ENCODE data around the gene RNMT. TPM values are rescaled to one million over a fixed set of nuclear protein-coding genes. Genes with fewer than 3 reads are reported as not detected.

The RNMT gene
- total and polyA plus RNA-seq, 11 donors = 14.8 to 38.0 (median 22.3) TPM

GRCh38 chr18:13713455-13714055, 12.9 kb upstream of the RNMT start:
- Histone ChIP-seq H3K4me1 (peaks cover 0 to 60% (median 7%) of the 10 kb centered on the region in 12 donors), H3K9me3 (peaks cover 0 to 11% (median 0%) of the 10 kb centered on the region in 12 donors), H3K36me3 (no peaks in the 10 kb centered on the region), H3K4me3 (no peak overlapping the region), H3K27me3 (no peaks in the 10 kb centered on the region), H3K27ac (no peak overlapping the region)
- intact Hi-C loops (cut with DNase I) = loop anchor here in 1 of 10 donors (10.0 kb wide), 1 partner anchor 129 kb away; no protein-coding TSS in a partner anchor
- no peak for DNase-seq
- 46 to 58% (median 56%) methylated on average over 8 of the region's 8 CpGs for WGBS, 4 donors
- ATAC-seq = peak in 3 of 4 donors; percentile 13 to 43 (median 35)
- no peak for TF ChIP-seq POLR2A (IDR thresholded peaks at IDR 0.05)
- TF ChIP-seq CTCF (IDR thresholded peaks at IDR 0.05) = no peak

GRCh38 chr18:13715330-13715729, 11.1 kb upstream of the RNMT start:
- H3K27me3 ChIP-seq = no peaks in the 10 kb centered on the region
- H3K9me3 ChIP-seq = peaks cover 0 to 11% (median 0%) of the 10 kb centered on the region in 12 donors
- H3K27ac ChIP-seq = no peak overlapping the region
- H3K4me3 ChIP-seq = no peak overlapping the region
- DNase-seq = no peak
- no peaks in the 10 kb centered on the region for H3K36me3 ChIP-seq
- no peak for ATAC-seq
- TF ChIP-seq CTCF (IDR thresholded peaks at IDR 0.05) (no peak), POLR2A (IDR thresholded peaks at IDR 0.05) (no peak)
- peaks cover 0 to 58% (median 7%) of the 10 kb centered on the region in 12 donors for H3K4me1 ChIP-seq
- WGBS, 4 donors = 85 to 92% (median 89%) methylated on average over 2 of the region's 2 CpGs
- intact Hi-C loops (cut with DNase I) = loop anchor here in 1 of 10 donors (10.0 kb wide), 1 partner anchor 131 kb away; no protein-coding TSS in a partner anchor

- Histone ChIP-seq H3K4me3 (no peak overlapping the region), H3K27ac (no peak overlapping the region), H3K27me3 (no peaks in the 10 kb centered on the region), H3K36me3 (peaks cover 0 to 8% (median 0%) of the 10 kb centered on the region in 9 donors), H3K9me3 (peaks cover 0 to 11% (median 0%) of the 10 kb centered on the region in 12 donors), H3K4me1 (peaks cover 0 to 48% (median 7%) of the 10 kb centered on the region in 12 donors)
- DNase-seq (no peak), ATAC-seq (no peak)
- intact Hi-C loops (cut with DNase I) = loop anchor here in 1 of 10 donors (10.0 kb wide), 1 partner anchor 132 kb away; no protein-coding TSS in a partner anchor
- TF ChIP-seq POLR2A (IDR thresholded peaks at IDR 0.05) (no peak), CTCF (IDR thresholded peaks at IDR 0.05) (no peak)
- WGBS, 4 donors = 90 to 95% (median 93%) methylated on average over 4 of the region's 4 CpGs
These were observed 9.6 kb upstream of the RNMT start for GRCh38 chr18:13716916-13717315.

GRCh38 chr18:13720123-13720522, 6.3 kb upstream of the RNMT start:
- 85 to 100% (median 97%) methylated on average over 1 of the region's 1 CpG for WGBS, 4 donors
- ATAC-seq (no peak), DNase-seq (no peak)
- H3K27me3 ChIP-seq = no peaks in the 10 kb centered on the region
- H3K4me3 ChIP-seq = no peak overlapping the region
- intact Hi-C loops (cut with DNase I) = loop anchor here in 9 of 10 donors (10.0 kb wide), 7 partner anchors 75 to 725 kb away; partner anchors contain the start of genes LDLRAD4 (in 5 of the 9) and CEP192 (in 1 of the 9)
- H3K27ac ChIP-seq = no peak overlapping the region
- no peak for TF ChIP-seq CTCF (IDR thresholded peaks at IDR 0.05)
- TF ChIP-seq POLR2A (IDR thresholded peaks at IDR 0.05) = no peak
- peaks cover 0 to 8% (median 0%) of the 10 kb centered on the region in 9 donors for H3K36me3 ChIP-seq
- peaks cover 0 to 40% (median 15%) of the 10 kb centered on the region in 12 donors for H3K4me1 ChIP-seq
- peaks cover 0 to 11% (median 0%) of the 10 kb centered on the region in 12 donors for H3K9me3 ChIP-seq

Measured in heart left ventricle (tissue), 16 donors.